EL (cell line): ENCODE data around the gene SPON2.
"Not testable (repeated sequence)": the region's sequence is repeated elsewhere in the genome, so short reads cannot be mapped to it uniquely, and the experiment has no call there.

ENCODE experiments used
- DNase-seq: peaks from one replicate; pipeline ENCODE4 v3.0.0-alpha.2; 2016

SPON2 gene

GRCh38 chr4:1137063-1137776, 35.2 kb downstream of the SPON2 start:
- DNase-seq: no peak

GRCh38 chr4:1136048-1136447, 36.3 kb downstream of the SPON2 start:
- DNase-seq: no peak

GRCh38 chr4:1133033-1133432, 39.4 kb downstream of the SPON2 start:
- no peak for DNase-seq

GRCh38 chr4:1130316-1131186, 41.8 kb downstream of the SPON2 start:
- peak; percentile 74 for DNase-seq

GRCh38 chr4:1126506-1126905, 45.9 kb downstream of the SPON2 start:
- peak; percentile 22 for DNase-seq

GRCh38 chr4:1125466-1125865, 46.9 kb downstream of the SPON2 start:
- DNase-seq: not testable (repeated sequence)

GRCh38 chr4:1124818-1125217, 47.6 kb downstream of the SPON2 start:
- DNase-seq: no peak

GRCh38 chr4:1122505-1122904, 49.9 kb downstream of the SPON2 start:
- no peak for DNase-seq
